Cardiac septum (tissue), 1 donor: ENCODE results near the gene CCL27. TPM values are rescaled to one million over a fixed set of nuclear protein-coding genes. Genes with fewer than 3 reads are reported as not detected.
A peak's percentile ranks its signal among the peaks of the same experiment; 100 is the strongest.

Experiments
- DNase-seq: peaks from one replicate; pipeline ENCODE4 v3.0.0-alpha.2; 2020; ENCODE audit warnings: low spot score
- intact Hi-C: fragments of 100-400 bp; cut with DNase I; formaldehyde crosslinking; loops from one replicate; pipeline ENCODE4 v1.14.0; 2022
- total RNA-seq: library from RNA; stranded (reverse); fragmentation: NEBNext Ultra II Directional; extraction: Animal tissue kit (Norgen Biotek cat#: 25700); gene quantifications from one replicate; pipeline ENCODE4 v1.2.1, GENCODE V29; 2021
- donor health status: DM: no; HTN: no; CAD: no.

Gene CCL27
- total RNA-seq, 1 donor from 2014 or later, result not detected

GRCh38 chr9:34686231-34686630, 23.8 kb upstream of the CCL27 start:
- intact Hi-C loops, result no loop called here
- DNase-seq, result peak; percentile 20

GRCh38 chr9:34685591-34685990, 23.1 kb upstream of the CCL27 start:
- peak; percentile 15 for DNase-seq
- intact Hi-C loops, result no loop called here

GRCh38 chr9:34684816-34685215, 22.4 kb upstream of the CCL27 start:
- DNase-seq, result peak; percentile 56
- intact Hi-C loops, result no loop called here

GRCh38 chr9:34684145-34684544, 21.7 kb upstream of the CCL27 start:
- peak; percentile 54 for DNase-seq
- intact Hi-C loops, result no loop called here

- DNase-seq, result no peak
- intact Hi-C loops, result no loop called here
These were observed 13.4 kb upstream of the CCL27 start for GRCh38 chr9:34675869-34676268.

- DNase-seq, result no peak
- intact Hi-C loops, result no loop called here
These were observed 12.7 kb upstream of the CCL27 start for GRCh38 chr9:34675048-34675714.

GRCh38 chr9:34674440-34674839, 12.0 kb upstream of the CCL27 start:
- no peak for DNase-seq
- intact Hi-C loops, result no loop called here

GRCh38 chr9:34671307-34671706, 8.8 kb upstream of the CCL27 start:
- no peak for DNase-seq
- intact Hi-C loops, result no loop called here

- DNase-seq, result no peak
- intact Hi-C loops, result loop anchor here (5.0 kb wide), 1 partner anchor 32 kb away; no protein-coding TSS in a partner anchor
These were observed 7.5 kb upstream of the CCL27 start for GRCh38 chr9:34669809-34670562.

GRCh38 chr9:34665381-34666250, 3.2 kb upstream of the CCL27 start:
- intact Hi-C loops, result loop anchor here (5.0 kb wide), 1 partner anchor 37 kb away; no protein-coding TSS in a partner anchor

GRCh38 chr9:34665067-34665380, 2.6 kb upstream of the CCL27 start:
- intact Hi-C loops, result loop anchor here (5.0 kb wide), 1 partner anchor 37 kb away; no protein-coding TSS in a partner anchor
- no peak for DNase-seq

More at GRCh38 chr9:34665381-34666250, 3.2 kb upstream of the CCL27 start:
- DNase-seq, result peak; percentile 98

GRCh38 chr9:34664281-34665066, 2.0 kb upstream of the CCL27 start:
- intact Hi-C loops, result loop anchor here (5.0 kb wide), 1 partner anchor 38 kb away; no protein-coding TSS in a partner anchor
- peak; percentile 87 for DNase-seq

- DNase-seq, result no peak
- intact Hi-C loops, result no loop called here
These were observed 797 bp upstream of the CCL27 start for GRCh38 chr9:34663303-34663605.

GRCh38 chr9:34659592-34660253, 2.7 kb downstream of the CCL27 start:
- DNase-seq, result no peak
- intact Hi-C loops, result no loop called here

GRCh38 chr9:34658461-34658860, 4.0 kb downstream of the CCL27 start:
- DNase-seq, result no peak
- intact Hi-C loops, result no loop called here

GRCh38 chr9:34656992-34657391, 5.5 kb downstream of the CCL27 start:
- intact Hi-C loops, result no loop called here
- DNase-seq, result no peak

GRCh38 chr9:34655394-34655793, 7.1 kb downstream of the CCL27 start:
- DNase-seq, result no peak
- intact Hi-C loops, result no loop called here

- peak; percentile 84 for DNase-seq
- intact Hi-C loops, result no loop called here
These were observed 8.0 kb downstream of the CCL27 start for GRCh38 chr9:34654323-34655051.
